Measurements from ENCODE around the gene LLGL2.

The LLGL2 gene

DNA sequence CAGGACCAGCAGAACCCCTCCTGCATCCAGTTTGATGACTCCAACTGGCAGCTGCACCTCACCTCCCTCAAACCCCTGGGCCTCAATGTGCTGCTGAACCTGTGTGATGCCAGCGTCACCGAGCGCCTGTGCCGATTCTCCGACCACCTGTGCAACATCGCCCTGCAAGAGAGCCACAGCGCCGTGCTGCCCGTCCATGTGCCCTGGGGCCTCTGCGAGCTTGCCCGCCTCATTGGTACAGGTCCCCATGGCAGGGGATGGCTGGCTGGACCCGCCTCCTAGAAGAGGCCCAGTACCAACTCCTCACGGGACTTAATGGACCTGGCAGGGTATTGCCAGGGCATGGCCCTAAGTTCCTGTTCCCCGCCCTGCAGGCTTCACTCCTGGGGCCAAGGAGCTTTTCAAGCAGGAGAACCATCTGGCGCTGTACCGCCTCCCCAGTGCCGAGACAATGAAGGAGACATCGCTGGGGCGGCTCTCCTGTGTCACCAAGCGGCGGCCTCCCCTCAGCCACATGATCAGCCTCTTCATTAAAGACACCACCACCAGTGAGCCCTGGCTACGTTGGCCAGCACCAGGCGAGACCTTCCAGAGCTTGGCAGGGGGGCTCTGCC is 32.8 kb upstream of the LLGL2 start:
- no peak for DNase-seq (ENCODE audit: low read depth in 2 of 2, low spot score in 1 of 2)

DNA sequence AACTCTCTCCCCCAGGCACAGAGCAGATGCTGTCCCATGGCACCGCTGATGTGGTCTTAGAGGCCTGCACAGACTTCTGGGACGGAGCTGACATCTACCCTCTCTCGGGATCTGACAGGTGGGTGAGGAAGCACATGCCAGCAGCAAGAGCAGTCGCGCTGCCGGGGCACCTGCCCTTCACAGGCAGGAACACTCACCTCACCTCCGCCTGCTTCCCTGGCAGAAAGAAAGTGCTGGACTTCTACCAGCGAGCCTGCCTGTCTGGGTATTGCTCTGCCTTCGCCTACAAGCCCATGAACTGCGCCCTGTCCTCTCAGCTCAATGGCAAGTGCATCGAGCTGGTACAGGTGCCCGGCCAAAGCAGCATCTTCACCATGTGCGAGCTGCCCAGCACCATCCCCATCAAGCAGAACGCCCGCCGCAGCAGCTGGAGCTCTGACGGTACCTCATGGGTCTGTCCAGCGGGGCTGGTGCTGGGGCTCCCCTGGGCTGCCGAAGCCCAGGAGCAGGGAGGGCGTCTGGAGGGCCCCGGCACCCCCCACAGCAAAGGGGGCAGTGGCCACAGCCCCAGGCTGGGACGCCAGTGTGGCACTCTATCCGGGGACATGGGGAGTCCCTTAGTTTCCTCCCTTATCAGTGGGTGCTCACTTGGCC is 31.9 kb upstream of the LLGL2 start:
- no peak for DNase-seq (ENCODE audit: low read depth in 2 of 2, low spot score in 1 of 2)

DNA sequence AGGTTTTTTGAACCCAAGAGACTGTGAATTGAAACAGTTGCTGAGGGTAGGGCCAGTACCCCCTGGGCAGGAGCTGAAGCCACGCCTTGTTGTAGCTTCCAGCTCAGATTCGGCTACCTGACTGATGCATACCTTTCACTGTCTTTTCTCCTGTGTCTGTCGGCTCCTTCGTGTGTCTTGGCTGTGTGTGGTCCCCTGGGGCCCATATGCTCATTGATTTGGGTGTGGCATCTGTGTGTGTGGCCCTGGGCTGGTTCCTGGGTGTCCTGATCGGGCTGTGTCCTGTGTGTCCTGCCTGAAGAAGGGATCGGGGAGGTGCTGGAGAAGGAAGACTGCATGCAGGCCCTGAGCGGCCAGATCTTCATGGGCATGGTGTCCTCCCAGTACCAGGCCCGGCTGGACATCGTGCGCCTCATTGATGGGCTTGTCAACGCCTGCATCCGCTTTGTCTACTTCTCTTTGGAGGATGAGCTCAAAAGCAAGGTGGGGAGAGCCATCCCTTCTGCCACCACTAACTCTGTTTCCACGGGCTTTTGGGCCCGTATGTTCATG is 31.1 kb upstream of the LLGL2 start:
- DNase-seq (ENCODE audit: low read depth in 2 of 2, low spot score in 1 of 2), result no peak

DNA sequence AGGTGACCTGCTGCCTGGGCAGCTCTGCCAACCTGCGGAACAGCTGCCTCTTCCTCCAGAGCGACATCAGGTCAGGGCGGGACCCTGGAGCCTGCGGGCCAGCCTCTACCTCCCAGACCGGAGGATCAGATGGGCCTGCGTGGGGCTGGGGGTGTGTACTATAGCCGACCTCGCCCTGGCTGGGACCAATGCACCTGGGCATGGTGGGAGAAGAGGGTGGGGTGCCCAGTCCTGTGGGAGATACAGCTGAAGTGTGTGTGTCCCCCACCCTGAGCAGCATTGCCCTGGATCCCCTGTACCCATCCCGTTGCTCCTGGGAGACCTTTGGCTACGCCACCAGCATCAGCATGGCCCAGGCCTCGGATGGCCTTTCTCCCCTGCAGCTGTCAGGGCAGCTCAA is 29.5 kb upstream of the LLGL2 start:
- no peak for DNase-seq (ENCODE audit: low read depth in 2 of 2, low spot score in 1 of 2)

DNA sequence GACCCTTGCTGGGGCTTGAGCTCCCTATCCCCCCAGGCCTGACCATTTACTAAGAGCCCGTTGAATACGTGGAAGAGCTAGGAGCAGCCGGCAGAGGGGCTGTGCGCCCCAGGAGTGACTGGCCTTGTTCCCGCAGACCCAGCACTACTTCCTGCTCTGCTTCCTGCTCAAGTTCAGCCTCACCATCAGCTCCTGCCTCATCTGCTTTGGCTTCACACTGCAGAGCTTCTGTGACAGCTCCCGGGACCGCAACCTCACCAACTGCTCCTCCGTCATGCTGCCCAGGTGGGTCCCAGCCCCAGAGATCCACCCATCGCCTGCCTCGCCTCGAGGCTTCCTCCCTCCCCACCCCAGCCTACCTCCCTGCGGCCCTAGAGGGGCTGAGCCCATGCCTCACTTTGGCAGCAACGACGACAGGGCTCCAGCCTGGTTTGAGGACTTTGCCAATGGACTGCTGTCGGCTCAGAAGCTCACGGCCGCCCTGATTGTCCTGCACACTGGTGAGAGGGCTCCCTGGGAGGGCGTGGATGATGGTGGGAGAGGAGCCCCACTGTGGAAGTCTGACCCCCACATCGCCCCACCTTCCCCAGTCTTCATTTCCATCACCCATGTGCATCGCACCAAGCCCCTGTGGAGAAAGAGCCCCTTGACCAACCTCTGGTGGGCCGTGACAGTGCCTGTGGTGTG is 27.3 kb upstream of the LLGL2 start:
- no peak for DNase-seq (ENCODE audit: low read depth in 2 of 2, low spot score in 1 of 2)

DNA sequence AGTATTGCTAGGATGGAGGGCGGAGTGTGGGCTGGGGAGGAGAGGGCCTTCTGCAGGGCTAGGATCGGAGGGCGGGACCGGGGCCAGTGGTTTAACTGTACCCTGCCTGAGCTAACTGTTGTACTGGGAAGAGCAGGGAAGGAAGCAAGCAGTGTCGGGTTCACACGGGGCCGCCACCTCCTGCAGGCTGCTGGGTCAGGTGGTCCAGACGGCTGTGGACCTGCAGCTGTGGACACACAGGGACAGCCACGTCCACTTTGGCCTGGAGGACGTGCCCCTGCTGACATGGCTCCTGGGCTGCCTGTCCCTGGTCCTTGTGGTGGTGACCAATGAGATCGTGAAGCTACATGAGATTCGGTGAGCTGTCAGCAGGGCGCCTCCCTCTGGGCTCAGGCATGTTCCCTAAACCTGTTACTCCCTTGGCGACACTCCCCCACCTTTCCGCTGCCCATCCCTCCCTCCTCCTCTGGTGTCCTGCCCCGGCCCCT is 26.7 kb upstream of the LLGL2 start:
- DNase-seq (ENCODE audit: low read depth in 2 of 2, low spot score in 1 of 2), result no peak

DNA sequence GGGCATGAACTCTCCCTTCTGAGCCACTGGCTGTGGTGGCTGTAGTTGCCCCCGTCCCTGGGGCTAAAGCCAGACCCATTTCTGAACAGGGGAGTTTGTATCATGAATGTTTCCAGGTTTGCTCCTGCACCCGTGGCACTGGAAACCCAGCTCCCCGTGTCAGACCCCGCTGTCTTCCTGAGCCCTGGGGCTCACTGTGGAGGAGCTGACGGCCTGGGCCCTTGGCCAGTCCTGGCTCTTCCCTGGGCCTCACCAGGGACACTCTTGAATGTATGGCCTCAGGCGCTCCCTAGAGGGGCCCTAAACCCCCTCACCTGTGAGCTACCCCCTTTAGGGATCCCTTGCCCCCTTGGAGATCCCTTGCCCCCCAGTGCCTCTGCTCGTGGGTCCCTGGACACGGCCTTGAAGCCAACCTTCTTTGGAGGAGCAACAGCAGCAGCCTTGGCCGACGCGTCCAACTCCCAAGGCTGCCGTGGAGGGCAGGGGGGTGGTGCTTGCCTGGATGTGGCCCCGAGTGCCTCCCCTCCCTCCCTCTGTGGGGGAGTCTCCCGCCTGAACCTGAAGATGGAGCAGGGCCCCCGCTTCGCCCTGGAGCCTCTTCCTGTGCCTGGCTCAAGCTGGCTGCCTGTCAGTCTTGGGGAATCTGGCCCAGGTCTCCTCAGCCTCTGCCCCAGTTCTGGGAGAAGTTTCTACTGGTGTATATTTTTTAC is 26.0 kb upstream of the LLGL2 start:
- DNase-seq (ENCODE audit: low read depth in 2 of 2, low spot score in 1 of 2), result no peak

DNA sequence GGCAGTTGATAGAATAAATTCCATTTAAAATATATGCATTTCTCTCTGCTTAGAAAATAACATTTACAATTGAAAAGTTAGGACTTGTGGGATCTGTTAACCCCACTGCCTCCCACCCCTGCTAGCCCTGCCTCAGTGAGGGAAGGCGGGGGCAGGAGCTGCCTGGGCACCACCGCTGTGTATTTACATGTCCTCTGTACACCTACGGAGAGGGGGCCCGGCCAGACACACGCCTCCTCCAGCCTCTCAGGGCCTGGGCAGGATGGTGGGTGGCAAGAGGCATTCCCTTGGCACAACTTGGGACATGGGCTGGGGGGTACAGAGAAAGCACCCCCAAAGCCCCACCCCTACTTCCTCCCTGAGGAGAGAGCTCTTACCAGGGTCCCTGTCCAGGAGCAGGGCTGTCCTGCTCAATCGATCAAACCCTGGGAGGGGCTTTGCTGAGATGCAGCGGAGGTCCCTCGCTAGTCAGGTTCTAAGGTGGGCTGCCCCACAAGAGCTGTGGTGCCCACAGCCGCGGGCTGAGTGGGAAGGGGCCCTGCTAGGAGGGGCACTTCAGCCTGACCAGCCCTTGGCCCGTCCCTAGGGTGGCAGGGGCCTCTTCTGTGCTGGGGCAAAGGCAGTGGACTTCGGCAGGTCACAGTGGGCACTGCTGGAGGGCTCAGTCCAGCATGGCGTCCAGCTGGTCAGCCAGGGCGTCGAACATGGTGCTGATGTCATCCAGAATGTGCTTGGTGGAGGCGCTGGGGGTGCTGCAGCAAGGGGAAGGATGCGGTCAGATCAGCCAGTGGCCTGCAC is 24.9 kb upstream of the LLGL2 start:
- DNase-seq (ENCODE audit: low read depth in 2 of 2, low spot score in 1 of 2), result no peak

DNA sequence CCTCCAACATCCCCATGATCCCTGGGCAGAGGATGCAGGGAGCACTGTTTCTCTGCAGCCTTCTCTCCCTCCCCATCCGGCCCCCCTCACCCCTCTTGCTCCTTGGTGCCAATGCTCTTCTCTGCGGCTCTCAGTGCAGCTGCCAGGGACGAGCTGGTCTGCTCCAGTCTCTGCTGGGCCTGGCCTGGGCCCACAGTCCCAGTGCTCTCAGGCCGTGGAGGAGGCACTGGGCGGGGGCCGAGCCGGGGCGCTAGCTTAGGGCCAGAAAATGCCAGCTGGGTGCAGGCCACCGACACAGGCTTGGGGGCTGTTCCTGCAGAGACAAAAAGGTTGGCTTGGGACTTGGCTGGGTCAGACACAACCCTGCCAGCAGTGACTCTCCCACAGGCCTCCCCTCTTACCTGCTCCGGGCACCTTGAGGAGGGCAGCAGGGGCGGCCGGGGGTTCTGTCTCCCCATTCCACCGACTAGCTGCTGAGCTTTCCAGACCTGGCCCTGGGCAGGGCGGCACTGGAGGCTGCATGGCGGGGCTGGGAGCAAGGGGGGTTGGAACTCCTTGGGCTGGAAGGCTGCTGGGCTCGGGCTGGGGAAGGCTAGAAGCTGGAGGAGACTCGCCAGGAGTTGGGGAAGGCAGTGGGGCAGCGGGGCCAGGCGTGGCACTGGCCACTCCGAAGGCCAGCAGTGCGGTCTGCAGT is 24.0 kb upstream of the LLGL2 start:
- no peak for DNase-seq (ENCODE audit: low read depth in 2 of 2, low spot score in 1 of 2)

DNA sequence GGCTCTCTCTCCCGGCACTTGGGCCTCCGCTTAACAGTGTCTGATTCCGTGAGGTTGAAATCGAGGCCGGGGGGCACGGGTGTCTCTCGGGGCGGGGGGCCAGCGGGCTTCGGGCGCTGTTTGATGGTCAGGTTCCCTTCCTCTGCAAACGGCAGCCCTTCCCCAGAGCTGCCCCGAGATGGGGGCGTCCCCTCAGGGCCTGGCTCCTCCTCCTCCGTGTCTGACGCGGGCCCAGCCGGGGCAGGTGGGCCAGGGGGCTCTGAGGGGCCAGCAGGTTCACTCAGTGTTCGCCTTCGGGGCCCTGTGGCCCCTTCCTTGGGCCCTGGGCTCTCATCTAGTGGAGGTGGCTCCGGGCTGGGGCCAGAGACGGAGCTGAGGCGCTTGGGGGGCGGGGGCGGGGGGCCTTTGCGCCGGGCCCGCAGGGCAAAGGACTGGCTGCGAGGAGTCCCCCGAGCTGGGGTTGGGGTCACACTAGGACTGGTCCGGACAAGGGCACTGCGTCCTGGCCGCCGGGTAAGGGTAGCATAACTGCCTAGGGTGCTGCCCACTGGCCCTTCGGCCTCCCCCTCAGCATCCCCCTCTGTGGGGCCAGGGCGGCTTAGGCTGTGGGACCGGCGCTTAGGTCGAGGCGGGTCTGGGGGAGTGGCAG is 23.3 kb upstream of the LLGL2 start:
- DNase-seq (ENCODE audit: low read depth in 2 of 2, low spot score in 1 of 2), result no peak

DNA sequence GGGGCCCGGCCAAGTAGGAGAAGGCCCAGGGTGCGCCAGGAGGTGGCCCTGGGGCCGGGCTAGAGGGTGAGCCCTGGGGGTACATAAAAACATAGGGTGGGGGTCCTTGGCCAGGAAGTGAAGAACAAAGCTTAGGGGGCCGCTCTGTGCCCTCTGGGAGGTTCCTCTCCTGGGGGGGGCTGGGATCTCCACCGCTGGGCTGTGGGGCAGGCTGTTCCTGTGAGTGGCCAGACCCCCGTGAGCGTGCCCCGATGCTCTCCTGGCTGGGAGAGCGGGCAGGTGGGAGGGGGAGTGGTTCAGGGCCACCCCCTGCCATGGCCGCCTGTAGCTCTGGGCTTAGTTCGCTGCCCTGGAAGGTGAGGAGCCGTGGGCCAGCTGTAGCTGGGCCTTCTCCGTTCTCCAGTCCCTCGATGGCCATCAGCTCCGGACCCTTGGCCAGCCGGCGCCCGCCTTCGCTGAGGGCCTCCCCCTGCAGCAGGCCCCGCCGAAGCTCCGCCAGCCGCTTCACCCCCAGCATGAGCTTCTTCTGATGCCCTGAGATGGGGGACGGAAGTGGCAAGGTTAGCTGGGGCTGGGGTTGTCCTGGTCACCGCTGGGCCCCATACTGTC is 22.7 kb upstream of the LLGL2 start:
- DNase-seq (ENCODE audit: low read depth in 2 of 2, low spot score in 1 of 2), result no peak

DNA sequence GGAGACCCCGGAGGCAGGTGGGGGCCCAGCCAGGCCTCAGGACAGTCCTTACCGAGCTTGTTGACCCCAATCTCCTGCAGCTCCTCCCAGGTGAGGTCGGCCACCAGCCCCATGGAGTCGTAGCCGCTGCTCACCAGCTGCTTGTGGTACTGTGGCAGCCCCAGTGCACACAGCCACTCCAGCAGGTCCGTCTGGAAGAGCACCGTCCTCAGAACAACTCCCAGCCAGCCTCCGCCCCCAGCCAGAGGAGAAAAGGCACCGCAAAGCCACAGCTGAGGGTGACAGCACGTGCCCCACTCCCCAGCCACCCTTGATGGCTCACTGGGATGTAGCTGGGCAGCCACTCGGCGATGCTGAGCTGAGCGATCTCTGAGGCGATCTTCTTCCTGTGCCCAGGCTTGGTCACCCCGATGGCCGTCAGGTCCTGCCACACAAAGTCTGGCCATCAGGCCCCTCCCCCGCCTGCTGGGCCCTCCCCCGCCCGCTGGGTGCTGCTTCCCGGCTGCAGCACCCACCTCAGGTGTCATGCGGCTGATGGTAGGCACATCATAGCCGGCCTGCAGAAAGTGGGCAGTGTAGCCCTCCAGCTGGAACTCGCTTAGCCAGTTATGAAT is 22.1 kb upstream of the LLGL2 start:
- no peak for DNase-seq (ENCODE audit: low read depth in 2 of 2, low spot score in 1 of 2)

DNA sequence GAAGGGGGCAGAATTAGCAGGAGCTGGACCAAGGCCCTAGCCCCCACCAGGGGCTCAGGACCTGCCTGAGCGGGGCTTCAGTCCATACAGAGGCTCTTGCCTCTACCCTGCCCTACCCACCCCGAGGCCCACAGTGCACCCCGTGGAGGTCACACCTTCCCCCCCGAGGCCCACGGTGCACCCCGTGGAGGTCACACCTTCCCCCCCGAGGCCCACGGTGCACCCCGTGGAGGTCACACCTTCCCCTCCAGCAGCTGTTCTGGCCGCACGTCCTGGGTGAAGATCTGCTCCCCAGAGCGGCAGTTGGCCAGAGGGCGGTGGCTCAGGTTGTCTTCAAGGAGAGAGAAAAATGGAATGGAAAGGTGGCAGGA is 21.5 kb upstream of the LLGL2 start:
- DNase-seq (ENCODE audit: low read depth in 2 of 2, low spot score in 1 of 2), result no peak

DNA sequence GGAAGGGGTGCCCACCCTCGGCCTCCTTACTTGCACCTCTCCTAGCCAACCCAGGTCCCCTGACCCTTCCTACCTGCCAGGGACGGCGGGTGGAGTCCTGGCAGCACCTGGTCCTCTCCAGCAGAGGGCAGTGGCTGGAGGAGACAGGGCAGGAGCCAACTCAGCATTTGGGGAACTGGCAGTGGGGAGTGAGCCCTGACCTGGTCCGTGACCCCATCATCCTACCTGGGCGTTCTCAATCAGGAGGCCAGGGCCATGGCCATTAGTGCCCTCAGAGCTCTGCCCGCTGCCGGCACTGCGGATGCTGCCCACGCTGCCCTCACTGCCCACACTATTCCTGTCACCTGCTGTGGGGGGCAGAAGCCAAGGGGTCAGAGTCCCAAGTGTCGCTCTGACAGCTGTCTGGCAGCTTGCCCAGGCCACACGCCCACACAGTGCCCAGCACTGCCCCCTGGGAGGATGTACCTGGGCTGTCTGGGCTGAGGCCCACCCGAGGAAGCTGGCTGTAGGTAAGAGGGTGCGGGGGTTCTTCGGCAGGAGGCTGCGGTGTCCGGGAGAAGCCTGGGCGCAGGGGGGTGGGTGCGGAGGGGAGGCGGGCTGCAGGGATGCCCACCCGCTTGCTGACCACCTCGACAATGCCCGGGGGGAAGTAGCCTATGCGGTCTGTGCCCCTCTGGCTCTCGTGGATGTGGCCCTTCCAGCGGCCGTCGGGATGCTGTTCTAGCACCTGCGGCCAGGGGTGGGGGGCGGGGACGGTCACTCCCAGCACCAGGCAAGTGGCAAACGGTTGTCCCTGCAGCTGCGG is 20.9 kb upstream of the LLGL2 start:
- DNase-seq (ENCODE audit: low read depth in 2 of 2, low spot score in 1 of 2), result no peak

DNA sequence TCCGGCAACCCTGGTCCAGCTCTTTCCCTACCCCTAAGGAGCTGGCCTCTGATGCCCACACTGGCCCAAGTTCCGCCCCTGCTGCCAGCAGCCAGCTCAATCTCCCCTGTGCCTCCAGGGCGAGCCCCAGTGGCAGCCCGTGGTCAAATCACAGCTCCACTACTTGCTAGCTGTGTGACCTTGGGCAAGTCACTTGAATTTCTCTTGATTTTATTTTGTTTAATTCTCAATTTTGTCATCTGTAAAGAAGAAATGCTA is 20.4 kb upstream of the LLGL2 start:
- no peak for DNase-seq (ENCODE audit: low read depth in 2 of 2, low spot score in 1 of 2)

DNA sequence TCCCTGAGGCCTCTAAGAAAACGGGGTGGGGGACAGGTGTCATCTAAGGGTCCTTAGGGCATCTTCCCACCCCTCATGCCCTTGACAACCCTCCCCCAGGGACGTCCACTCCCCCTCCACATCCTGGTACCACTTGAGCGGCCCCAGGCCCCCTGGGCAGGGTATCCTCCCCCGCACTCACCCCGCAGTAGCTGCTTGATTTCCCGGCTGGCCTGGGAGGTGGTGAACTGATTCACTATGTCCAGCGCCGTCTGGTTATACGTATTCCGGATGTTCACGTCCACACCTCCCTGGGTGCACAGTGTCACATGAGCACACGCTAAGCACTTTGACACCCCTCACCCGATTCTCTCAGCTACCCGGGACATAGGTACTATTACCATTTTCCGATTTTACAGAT is 19.9 kb upstream of the LLGL2 start:
- no peak for DNase-seq (ENCODE audit: low read depth in 2 of 2, low spot score in 1 of 2)

DNA sequence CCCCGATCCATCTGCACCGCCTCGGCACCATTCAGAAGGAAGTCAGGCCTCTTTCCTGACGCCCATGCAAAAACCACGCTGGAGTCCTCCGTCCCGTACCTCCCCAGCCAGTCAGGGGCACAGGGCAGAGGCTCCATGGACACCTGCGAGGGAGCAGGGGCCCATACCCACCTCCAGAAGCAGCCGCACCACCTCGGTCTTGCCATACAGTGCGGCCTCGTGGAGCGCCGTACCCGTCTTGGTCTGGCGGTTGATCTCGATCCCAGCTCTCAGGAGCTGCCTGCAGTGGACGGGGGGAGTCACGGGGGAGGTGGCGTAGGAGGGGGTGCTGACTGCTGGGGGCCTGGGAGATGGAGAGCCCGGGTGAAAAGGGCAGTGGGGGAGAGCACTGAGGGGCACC is 19.4 kb upstream of the LLGL2 start:
- no peak for DNase-seq (ENCODE audit: low read depth in 2 of 2, low spot score in 1 of 2)

DNA sequence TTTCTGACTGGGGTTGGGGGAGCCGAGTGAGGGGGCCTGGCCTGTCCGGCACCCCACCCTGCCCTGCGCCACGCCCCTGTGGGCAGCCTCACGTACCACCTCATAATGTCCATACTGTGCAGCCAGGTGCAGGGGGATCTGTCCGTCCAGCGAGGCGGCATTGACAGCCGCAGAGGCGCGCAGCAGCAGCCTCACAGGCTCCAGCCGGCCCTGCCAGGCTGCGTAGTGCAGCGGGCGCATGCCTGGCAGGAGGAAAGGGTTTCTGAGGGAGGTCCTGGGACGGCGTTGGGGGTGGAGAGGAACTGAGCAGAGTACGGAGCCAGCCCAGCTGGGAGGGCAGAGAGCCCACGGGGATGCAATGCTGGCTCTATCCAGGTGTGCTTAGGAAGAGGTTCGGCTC is 18.6 kb upstream of the LLGL2 start:
- DNase-seq (ENCODE audit: low read depth in 2 of 2, low spot score in 1 of 2), result no peak

Data from stimulated activated CD8-positive, alpha-beta memory T cell treated with anti-CD3 and anti-CD28 coated beads, Interleukin-4, amount 100 ng/mL, for 4 hours (primary cell).